Epithelial cell of esophagus (primary cell): ENCODE results near the gene TUFM.

Experiments used
- DNase-seq: peaks from one replicate; pipeline ENCODE4 v3.0.0; 2010; ENCODE audit warnings: low read depth
- H3K4me3 ChIP-seq: 2 replicates; pipeline ENCODE4 v1.5.1; 2011; ENCODE audit warnings: mild to moderate bottlenecking, low read length, control low read depth
- TF ChIP-seq, protein P1 (sequence below): IDR thresholded peaks from 2 replicates; pipeline ENCODE4 v1.5.1; 2011; ENCODE audit warnings: low read depth, mild to moderate bottlenecking, low read length, control low read depth, inconsistent platforms; ENCODE audit not compliant: insufficient read depth; ENCODE audit errors: missing control alignments

TUFM gene

DNA sequence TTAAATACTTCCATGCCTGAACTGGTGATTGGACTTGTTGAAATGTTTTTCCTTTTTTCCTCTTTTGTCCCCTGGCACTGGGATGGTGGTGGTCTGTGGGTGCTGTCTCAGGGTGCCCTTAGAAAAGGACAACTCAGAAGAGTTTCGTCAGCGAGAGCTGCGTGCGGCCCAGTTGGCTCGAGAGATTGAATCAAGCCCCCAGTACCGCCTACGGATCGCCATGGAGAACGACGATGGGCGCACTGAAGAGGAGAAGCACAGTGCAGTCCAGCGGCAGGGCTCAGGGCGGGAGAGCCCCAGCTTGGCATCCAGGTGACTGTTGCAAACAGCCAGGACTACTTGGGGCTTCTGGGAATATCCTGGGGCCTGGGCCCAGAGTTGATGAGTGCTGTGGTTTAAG lies 16.4 kb downstream of the TUFM start:
- H3K4me3 ChIP-seq, result no peak overlapping the region
- no peak for DNase-seq
- TF ChIP-seq, protein P1, sequence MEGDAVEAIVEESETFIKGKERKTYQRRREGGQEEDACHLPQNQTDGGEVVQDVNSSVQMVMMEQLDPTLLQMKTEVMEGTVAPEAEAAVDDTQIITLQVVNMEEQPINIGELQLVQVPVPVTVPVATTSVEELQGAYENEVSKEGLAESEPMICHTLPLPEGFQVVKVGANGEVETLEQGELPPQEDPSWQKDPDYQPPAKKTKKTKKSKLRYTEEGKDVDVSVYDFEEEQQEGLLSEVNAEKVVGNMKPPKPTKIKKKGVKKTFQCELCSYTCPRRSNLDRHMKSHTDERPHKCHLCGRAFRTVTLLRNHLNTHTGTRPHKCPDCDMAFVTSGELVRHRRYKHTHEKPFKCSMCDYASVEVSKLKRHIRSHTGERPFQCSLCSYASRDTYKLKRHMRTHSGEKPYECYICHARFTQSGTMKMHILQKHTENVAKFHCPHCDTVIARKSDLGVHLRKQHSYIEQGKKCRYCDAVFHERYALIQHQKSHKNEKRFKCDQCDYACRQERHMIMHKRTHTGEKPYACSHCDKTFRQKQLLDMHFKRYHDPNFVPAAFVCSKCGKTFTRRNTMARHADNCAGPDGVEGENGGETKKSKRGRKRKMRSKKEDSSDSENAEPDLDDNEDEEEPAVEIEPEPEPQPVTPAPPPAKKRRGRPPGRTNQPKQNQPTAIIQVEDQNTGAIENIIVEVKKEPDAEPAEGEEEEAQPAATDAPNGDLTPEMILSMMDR, result no peak

DNA sequence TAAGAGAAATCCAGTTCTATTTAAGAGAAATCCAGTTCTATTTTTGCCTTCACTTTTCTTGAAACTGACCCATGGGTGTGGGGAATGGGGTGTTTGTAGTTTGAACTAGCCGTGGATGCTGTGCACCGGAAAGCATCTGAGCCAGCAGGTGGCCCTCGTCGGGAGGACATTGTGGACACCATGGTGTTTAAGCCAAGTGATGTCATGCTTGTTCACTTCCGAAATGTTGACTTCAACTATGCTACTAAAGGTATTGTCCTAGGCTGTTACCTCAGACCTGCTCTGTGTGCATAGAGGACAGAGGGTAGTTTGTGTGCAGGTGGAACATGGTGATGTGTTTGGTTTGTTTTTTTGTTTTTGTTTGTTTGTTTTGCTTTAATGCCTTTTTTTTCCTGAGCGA lies 20.0 kb downstream of the TUFM start:
- TF ChIP-seq, protein P1, result peak; percentile 27
- no peak overlapping the region for H3K4me3 ChIP-seq
- peak; percentile 49 for DNase-seq

DNA sequence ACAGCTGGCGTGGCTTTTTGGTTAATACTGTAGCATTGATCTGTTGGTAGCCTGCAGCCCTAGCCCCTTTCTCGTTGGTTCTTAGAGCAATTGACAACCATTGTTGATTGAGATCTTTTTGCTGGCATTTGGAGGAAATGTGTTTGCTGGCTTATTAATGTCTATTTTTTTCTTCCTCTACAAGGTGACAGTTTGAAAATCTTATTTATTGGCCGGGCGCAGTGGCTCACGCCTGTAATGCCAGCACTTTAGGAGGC lies 21.5 kb downstream of the TUFM start:
- no peak for DNase-seq
- H3K4me3 ChIP-seq, result peak overlapping the region; percentile 62
- TF ChIP-seq, protein P1, result no peak

DNA sequence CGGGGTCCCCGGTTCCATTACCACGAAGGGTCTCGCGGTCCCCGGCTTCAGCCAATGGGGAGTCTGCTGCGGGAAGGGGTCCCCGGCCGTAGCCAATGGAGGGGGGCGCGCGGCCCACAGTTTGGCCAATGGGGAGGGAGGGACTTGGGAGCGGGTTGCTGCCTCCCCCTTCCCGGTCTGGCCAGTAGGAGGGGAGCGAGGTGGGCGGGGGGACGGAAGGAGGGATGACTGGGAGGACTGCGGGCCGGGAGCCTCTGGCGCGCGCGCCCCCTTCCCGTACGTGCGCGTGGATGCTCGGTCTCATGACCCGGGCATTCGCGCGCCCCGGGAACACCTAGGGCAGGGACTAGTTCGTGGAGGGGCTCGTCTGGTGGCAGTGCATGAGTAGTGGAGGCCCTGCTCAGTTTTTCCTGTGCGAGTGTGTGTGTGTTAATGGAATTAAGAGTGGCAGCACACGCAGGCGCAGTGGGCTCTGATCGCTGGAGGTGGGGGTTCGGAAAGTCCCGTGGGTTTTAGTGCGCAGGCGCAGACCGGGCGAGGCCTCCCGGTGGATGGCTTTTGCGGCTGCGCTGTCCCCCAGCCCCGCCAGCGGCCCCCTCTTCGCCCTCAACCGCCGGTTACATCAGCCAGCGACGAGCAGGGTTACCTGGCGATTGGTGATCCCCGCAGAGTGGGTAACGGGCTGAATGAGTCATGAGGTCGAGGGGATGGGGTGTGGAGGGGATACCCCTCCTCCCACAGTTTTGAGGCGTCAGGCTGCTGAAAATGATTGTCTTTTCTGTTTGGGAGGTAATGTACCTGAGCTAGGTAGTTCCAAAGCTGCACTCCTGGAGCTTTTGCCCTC lies 22.1 kb downstream of the TUFM start:
- peak overlapping the region; percentile 62 for H3K4me3 ChIP-seq
- TF ChIP-seq, protein P1, result peak; percentile 15
- DNase-seq, result peak; percentile 99

DNA sequence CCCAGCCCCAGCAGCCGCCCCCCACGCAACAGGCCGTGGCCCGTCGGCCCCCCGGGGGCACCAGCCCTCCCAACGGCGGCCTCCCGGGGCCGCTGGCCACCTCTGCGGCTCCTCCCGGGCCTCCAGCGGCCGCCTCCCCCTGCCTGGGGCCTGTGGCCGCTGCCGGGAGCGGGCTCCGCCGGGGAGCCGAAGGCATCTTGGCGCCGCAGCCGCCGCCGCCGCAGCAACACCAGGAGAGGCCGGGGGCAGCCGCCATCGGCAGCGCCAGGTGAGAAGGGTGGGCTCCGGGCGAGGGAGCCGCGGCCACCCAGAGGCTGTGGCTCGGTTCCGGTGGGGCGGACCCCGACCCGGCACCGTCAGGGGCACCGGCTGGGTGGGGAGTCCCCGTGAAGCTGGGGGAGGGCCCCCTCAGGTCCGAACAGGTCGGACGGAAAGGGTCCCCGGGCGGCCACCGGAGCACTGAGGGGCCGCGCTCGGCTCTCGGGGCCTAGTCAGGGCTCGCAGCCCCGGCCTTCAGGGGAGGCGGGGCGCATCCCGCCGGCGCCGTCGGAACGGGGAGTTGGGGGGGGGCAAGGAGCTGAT lies 22.8 kb downstream of the TUFM start:
- H3K4me3 ChIP-seq, result peak overlapping the region; percentile 62
- DNase-seq, result no peak
- TF ChIP-seq, protein P1, result no peak

DNA sequence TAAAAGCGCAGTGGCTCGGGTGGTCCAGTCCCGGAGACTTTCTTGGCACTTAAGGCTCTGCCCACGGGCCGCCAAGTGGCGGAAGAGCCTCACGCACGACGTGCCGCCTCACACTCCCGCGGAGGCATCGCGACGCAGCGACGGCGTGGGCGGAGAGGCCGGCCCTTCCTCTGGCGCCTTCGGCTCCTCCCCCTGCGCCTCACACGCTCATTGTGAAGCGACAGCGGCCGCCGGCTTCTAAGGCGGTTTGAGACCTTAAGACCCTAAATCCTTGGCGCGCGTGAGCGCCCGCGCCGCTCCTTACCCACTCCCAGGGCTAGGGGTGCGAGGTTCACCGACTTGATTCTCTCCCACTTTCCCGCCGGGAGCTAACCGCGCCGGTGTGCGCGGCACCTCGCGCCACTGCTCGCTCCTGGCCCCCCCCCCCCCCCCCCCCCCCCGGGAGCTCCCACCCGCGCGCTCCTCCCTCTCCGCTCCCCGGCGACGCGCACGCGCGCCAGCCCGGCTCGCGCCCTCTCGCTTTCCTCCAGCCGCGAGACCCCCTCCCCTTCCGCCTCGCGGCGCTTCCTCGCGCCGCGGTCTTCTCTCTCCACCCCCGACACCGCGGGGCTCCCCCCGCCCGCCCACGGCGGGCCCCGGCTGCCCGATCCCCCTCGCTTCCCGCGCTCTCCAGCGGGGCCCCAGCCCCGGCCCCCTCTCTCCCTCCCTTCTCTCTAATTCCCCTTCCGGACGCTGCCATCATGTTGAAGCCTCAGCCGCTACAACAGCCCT lies 23.4 kb downstream of the TUFM start, which contains the start of gene ATXN2L:
Gene ATXN2L (plus strand): TSS at position 480 of the 771 bp plus-strand sequence. CDS start 261 bp downstream, at position 741.
- TF ChIP-seq, protein P1, result no peak
- peak; percentile 97 for DNase-seq
- H3K4me3 ChIP-seq, result peak within 1 kb of the TSS; percentile 62
